ENCODE results near the gene NFATC2IP. TPM values are rescaled to one million over a fixed set of nuclear protein-coding genes. Genes with fewer than 3 reads are reported as not detected.

The NFATC2IP gene
- total and polyA plus RNA-seq, 2 of the 4 experiments (the other 2 are of a cell fraction), result 10.0 to 29.1 TPM

DNA sequence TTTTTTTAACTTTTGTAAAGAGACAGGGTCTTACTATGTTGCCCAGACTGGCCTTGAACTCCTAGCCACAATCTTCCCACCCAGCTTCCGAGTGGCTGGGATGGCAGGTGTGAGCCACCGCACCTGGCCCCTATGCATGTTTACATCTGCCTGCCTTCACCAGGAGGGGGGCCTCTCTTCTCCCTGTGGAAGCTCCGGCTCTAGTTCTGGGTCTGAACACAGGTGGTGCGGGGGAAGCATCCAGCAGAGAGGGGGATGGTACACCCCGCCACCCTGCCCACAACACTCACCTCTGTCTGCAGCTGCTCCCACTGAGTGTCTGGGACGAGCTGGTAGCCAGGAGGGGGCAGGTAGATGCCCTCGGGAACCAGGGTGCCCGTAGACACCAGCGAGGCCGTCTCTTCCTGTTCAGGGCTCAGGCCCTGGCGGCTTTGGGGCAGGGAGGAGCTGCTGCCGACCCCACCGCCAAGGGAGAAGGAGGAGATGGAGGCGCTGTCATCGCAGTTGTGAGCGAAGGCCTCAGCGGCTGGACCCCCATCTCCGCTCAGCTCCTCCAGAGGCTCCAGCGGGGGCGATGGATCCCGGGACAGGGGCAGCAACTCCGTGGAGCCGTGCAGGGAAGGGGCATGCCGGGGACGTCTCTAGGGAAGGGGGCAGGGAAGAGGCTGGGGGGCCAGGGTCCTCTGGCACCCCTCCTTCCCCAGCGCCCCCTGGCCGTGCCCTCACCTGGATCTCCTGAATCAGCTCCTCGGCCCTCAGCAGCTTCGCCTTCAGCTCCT is 36.6 kb upstream of the NFATC2IP start:
- H4K91ac ChIP-seq (ENCODE audit: insufficient read depth, low read depth, low read length), result no peak overlapping the region
- BruUV-seq (replicated peaks), result no TSS peak
- POLR2A ChIA-PET (ENCODE audit: unreplicated experiment), result no interaction called here
- no peak overlapping the region for H3K4ac ChIP-seq (ENCODE audit: low read depth, low read length)
- H2AFZ ChIP-seq (replicated peaks; ENCODE audit: low read length, poor library complexity), result no peak overlapping the region
- H2AK5ac ChIP-seq (ENCODE audit: low read depth, low read length), result no peak overlapping the region
- no peak overlapping the region for H4K5ac ChIP-seq (ENCODE audit: low read depth, low read length)
- H3K9me3 ChIP-seq (ENCODE audit: control insufficient read depth, insufficient read depth, low read length), result no peaks in the 10 kb centered on the region
- ATAC-seq (ENCODE audit: low read depth) (no peak), DNase-seq (no peak)
- dilution Hi-C loops (cut with HindIII; ENCODE audit: low sequenced_read_pairs, unreplicated experiment) (no loop called here), in situ Hi-C loops (cut with MboI; ENCODE audit: low sequenced_read_pairs) (no loop called here), intact Hi-C loops (cut with micrococcal nuclease) (no loop called here)
- H2BK120ac ChIP-seq (ENCODE audit: low read depth, low read length), result no peak overlapping the region
- 0 out of 4 replicates have a peak, but pooled peaks cover 0 to 6% of the 10 kb centered on the region in 2 experiments for H3K79me1 ChIP-seq (ENCODE audit: low read depth in 1 of 2, low read length in 2 of 2)
- no peak overlapping the region for H3K23ac ChIP-seq (ENCODE audit: low read depth, low read length)
- H4K20me1 ChIP-seq (ENCODE audit: insufficient read depth, low read length), result no peaks in the 10 kb centered on the region
- no peak overlapping the region for H3K56ac ChIP-seq (ENCODE audit: extremely low read depth, insufficient read depth, low read length)
- no peak overlapping the region for H3K4me3 ChIP-seq (ENCODE audit: insufficient read depth, low read depth, low read length)
- H3K27me3 ChIP-seq (ENCODE audit: control insufficient read depth, insufficient read depth, low read length), result no peaks in the 10 kb centered on the region
- CTCF ChIA-PET, result interaction anchor here (0.9 kb wide), 1 partner anchor 10 kb away, joined by 3 read pairs; no protein-coding TSS in a partner anchor
- H3K4me1 ChIP-seq (ENCODE audit: control insufficient read depth, insufficient read depth, low read length), result no peaks in the 10 kb centered on the region
- no peak overlapping the region for H3K14ac ChIP-seq (replicated peaks; ENCODE audit: low read depth, low read length)
- H2BK5ac ChIP-seq (ENCODE audit: low read depth, low read length, poor library complexity, severe bottlenecking), result no peak overlapping the region
- H3K4me2 ChIP-seq (ENCODE audit: low read depth, low read length), result no peak overlapping the region
- no peak overlapping the region for H3K18ac ChIP-seq (ENCODE audit: low read depth, low read length)
- peaks cover 31% of the 10 kb centered on the region for H3K36me3 ChIP-seq (ENCODE audit: control insufficient read depth, insufficient read depth, low read length)
- H3K27ac ChIP-seq (ENCODE audit: insufficient read depth, low read length), result no peak overlapping the region
- no peak overlapping the region for H4K8ac ChIP-seq (ENCODE audit: low read depth in 2 of 2, low read length in 2 of 2)
- 98% methylated on average over 10 of the region's 29 CpGs; no CpG with 5 or more reads in 1 of the 2 experiments for WGBS, 2 experiments (ENCODE audit: extremely low coverage in 2 of 2, insufficient read length in 1 of 2)
- H2BK20ac ChIP-seq (ENCODE audit: low read depth, low read length), result no peak overlapping the region
- no peak overlapping the region for H2AK9ac ChIP-seq (replicated peaks; ENCODE audit: low read depth, low read length, poor library complexity)
- no peaks in the 10 kb centered on the region; the same call in 1 of the 2 replicates for H3K9me1 ChIP-seq (ENCODE audit: insufficient read depth, low read length)
- no peak overlapping the region for H2BK15ac ChIP-seq (ENCODE audit: low read depth, low read length)
- no peak overlapping the region for H3K9ac ChIP-seq (ENCODE audit: low read depth, low read length)
- TF ChIP-seq ELK1 (IDR thresholded peaks at IDR 0.05; ENCODE audit: borderline replicate concordance, low read depth, low read length) (no peak), RFX5 (IDR thresholded peaks at IDR 0.05; ENCODE audit: low read depth, low read length) (no peak), MAZ (IDR thresholded peaks at IDR 0.05; ENCODE audit: borderline replicate concordance, low read depth, low read length) (no peak), CHD1 (IDR thresholded peaks at IDR 0.05; ENCODE audit: low read depth, low read length) (no peak), FOS (IDR thresholded peaks at IDR 0.05; ENCODE audit: low read depth, low read length) (no peak), MXI1 (IDR thresholded peaks at IDR 0.05; ENCODE audit: borderline replicate concordance, low read depth, low read length) (no peak), CEBPB (IDR thresholded peaks at IDR 0.05; ENCODE audit: low read depth, low read length) (no peak), NFE2L2 (IDR thresholded peaks at IDR 0.05; ENCODE audit: low read depth, low read length) (no peak), BHLHE40 (IDR thresholded peaks at IDR 0.05; ENCODE audit: low read depth, low read length) (no peak), RAD21 (IDR thresholded peaks at IDR 0.05; ENCODE audit: low read length) (no peak), RCOR1 (IDR thresholded peaks at IDR 0.05; ENCODE audit: insufficient replicate concordance, low read length) (no peak), POLR2A (IDR thresholded peaks at IDR 0.05; ENCODE audit: low read depth, low read length) (no peak), SMC3 (IDR thresholded peaks at IDR 0.05; ENCODE audit: low read depth, low read length) (no peak)
- TF ChIP-seq, protein P1, sequence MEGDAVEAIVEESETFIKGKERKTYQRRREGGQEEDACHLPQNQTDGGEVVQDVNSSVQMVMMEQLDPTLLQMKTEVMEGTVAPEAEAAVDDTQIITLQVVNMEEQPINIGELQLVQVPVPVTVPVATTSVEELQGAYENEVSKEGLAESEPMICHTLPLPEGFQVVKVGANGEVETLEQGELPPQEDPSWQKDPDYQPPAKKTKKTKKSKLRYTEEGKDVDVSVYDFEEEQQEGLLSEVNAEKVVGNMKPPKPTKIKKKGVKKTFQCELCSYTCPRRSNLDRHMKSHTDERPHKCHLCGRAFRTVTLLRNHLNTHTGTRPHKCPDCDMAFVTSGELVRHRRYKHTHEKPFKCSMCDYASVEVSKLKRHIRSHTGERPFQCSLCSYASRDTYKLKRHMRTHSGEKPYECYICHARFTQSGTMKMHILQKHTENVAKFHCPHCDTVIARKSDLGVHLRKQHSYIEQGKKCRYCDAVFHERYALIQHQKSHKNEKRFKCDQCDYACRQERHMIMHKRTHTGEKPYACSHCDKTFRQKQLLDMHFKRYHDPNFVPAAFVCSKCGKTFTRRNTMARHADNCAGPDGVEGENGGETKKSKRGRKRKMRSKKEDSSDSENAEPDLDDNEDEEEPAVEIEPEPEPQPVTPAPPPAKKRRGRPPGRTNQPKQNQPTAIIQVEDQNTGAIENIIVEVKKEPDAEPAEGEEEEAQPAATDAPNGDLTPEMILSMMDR (conservative IDR thresholded peaks at IDR 0.05; ENCODE audit: low read depth, low read length), result no peak
- TF ChIP-seq, protein P2, sequence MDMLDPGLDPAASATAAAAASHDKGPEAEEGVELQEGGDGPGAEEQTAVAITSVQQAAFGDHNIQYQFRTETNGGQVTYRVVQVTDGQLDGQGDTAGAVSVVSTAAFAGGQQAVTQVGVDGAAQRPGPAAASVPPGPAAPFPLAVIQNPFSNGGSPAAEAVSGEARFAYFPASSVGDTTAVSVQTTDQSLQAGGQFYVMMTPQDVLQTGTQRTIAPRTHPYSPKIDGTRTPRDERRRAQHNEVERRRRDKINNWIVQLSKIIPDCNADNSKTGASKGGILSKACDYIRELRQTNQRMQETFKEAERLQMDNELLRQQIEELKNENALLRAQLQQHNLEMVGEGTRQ (IDR thresholded peaks at IDR 0.05; ENCODE audit: low read depth, low read length), result no peak
